ENCODE results near the gene AP1G2. TPM values are rescaled to one million over a fixed set of nuclear protein-coding genes. Genes with fewer than 3 reads are reported as not detected.

AP1G2 gene
- total and polyA plus RNA-seq, 4 donors: 16.4 to 82.3 (median 46.6) TPM

DNA sequence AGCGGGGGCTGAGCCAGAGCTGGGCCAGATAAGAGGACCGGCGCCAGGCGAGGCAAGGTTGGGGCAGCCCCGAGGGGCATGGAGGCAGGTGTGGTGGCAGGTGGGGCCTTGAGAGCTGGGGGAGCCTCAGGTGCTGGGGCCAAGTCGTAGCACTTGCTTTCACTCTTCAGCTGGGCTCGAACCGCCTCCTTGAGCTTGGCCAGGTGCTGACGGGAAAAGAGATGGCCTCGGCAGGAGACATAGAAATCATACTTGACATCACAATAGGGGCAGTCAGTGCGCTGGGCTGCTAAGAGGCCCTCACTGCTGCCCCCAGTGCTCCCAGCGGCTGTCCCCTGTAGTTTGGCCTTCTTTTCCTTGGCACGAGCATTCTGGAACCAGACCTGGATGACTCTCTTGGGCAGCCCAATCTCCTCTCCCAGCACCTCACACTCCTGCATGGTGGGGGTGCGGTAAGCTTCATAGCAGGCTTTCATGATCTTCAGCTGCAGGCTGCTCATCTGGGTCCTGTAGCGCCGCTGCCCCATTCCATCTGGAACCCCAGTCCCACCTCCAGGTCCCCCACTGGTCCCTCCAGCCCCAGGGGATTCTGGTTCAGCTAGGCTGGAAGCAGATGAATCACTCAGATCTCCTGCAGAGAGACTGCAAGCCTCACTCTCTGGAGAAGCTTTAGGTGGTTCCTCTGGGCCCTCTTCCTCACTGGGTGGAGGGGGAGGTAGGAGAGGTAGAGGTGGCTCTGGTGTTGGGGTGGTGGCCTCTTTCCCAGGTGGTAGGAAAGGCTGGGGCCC is 44.2 kb downstream of the AP1G2 start:
- Histone ChIP-seq H3K36me3 (ENCODE audit: control insufficient read depth, insufficient read depth, low read length) (peaks cover 81% of the 10 kb centered on the region), H3K9me3 (ENCODE audit: control insufficient read depth, insufficient read depth, low read length) (no peaks in the 10 kb centered on the region), H3K27ac (ENCODE audit: low read depth, low read length) (no peak overlapping the region), H3K4me1 (ENCODE audit: control insufficient read depth, insufficient read depth, low read length) (peaks cover 36% of the 10 kb centered on the region), H3K4me3 (ENCODE audit: low read depth, low read length) (no peak overlapping the region), H3K27me3 (ENCODE audit: control insufficient read depth, insufficient read depth, low read length) (no peaks in the 10 kb centered on the region)
- 78% methylated on average over 15 of the region's 16 CpGs for WGBS (ENCODE audit: insufficient coverage)
- DNase-seq (ENCODE audit: low read depth in 4 of 6, low spot score in 6 of 6): no peak

DNA sequence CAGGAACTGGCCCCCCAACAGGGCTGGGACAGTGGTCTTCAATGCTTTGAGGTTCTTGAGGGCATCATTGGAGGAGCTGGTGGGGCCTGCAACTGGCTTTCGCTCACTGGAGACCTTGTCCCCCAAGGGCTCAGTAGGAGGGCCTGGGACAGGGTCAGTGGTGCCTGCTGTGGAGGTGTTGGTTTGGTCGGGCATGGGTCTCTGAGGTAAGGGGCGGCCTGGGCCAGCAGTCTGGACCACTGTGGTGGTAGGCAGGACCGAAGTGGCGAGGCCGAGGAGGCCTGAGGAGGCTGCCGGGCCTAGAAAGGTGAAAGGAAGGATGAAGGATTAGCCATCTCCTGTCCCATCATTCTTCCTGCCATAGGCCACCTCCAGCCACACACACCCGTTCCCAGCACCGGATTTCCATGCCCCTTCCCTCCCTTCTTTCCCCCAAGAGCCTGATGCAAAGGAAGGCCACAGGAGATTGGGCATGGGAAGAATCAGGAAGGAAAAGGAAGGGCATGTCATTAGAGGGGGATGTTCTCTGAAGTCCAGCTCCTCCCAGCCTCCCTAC is 44.9 kb downstream of the AP1G2 start:
- no peak for DNase-seq (ENCODE audit: low read depth in 4 of 6, low spot score in 6 of 6)
- Histone ChIP-seq H3K9me3 (ENCODE audit: control insufficient read depth, insufficient read depth, low read length) (no peaks in the 10 kb centered on the region), H3K27me3 (ENCODE audit: control insufficient read depth, insufficient read depth, low read length) (no peaks in the 10 kb centered on the region), H3K4me3 (ENCODE audit: low read depth, low read length) (no peak overlapping the region), H3K27ac (ENCODE audit: low read depth, low read length) (no peak overlapping the region), H3K36me3 (ENCODE audit: control insufficient read depth, insufficient read depth, low read length) (peaks cover 74% of the 10 kb centered on the region), H3K4me1 (ENCODE audit: control insufficient read depth, insufficient read depth, low read length) (peaks cover 36% of the 10 kb centered on the region)
- WGBS (ENCODE audit: insufficient coverage): 94% methylated on average over 5 of the region's 9 CpGs

DNA sequence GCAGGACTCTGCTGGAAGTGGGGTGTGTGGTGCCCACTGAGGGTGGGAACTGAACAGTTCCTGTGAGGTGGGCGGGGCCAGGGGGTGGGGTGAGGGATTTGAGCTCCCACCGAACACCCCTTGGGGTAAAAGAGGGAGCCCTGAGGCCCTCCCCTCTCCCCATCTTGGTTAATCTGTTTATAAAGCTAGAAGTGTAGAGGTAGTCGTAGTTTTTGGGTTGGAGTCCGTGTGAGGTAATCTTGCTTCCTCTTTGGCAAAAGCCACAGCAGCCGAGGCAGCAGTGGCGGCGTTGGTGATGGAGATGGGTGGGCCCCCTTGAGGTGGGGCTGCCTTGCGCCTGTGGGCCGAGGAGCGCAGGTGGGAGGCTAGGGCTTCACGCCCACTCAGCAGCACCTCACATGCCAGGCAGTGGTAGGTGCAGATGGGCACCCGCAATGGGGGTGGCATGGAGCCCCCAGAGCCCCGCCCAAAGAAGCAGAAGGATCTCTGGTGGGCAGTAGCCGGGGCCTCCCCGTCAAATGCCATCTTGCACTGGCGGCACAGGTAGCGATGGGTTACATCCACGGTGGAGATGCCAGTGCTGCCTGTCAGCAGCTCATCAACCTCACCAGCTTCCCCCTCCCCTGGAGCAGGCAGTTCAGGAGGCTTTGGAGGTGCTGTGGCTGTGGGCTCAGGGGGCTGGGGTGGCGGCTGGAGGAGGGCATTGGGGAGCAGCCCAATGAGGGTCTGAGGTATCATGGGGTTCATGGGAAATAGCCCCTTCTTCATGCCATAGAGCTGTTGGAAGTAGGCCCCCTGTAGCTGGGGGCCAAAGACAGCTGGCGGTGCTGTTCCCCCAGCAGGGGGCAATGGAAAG is 45.6 kb downstream of the AP1G2 start:
- Histone ChIP-seq H3K4me1 (ENCODE audit: control insufficient read depth, insufficient read depth, low read length) (peaks cover 41% of the 10 kb centered on the region), H3K27ac (ENCODE audit: low read depth, low read length) (peak overlapping the region; percentile 37), H3K9me3 (ENCODE audit: control insufficient read depth, insufficient read depth, low read length) (no peaks in the 10 kb centered on the region), H3K36me3 (ENCODE audit: control insufficient read depth, insufficient read depth, low read length) (peaks cover 67% of the 10 kb centered on the region), H3K27me3 (ENCODE audit: control insufficient read depth, insufficient read depth, low read length) (no peaks in the 10 kb centered on the region), H3K4me3 (ENCODE audit: low read depth, low read length) (no peak overlapping the region)
- 91% methylated on average over 13 of the region's 20 CpGs for WGBS (ENCODE audit: insufficient coverage)
- DNase-seq (ENCODE audit: low read depth in 4 of 6, low spot score in 6 of 6): no peak

DNA sequence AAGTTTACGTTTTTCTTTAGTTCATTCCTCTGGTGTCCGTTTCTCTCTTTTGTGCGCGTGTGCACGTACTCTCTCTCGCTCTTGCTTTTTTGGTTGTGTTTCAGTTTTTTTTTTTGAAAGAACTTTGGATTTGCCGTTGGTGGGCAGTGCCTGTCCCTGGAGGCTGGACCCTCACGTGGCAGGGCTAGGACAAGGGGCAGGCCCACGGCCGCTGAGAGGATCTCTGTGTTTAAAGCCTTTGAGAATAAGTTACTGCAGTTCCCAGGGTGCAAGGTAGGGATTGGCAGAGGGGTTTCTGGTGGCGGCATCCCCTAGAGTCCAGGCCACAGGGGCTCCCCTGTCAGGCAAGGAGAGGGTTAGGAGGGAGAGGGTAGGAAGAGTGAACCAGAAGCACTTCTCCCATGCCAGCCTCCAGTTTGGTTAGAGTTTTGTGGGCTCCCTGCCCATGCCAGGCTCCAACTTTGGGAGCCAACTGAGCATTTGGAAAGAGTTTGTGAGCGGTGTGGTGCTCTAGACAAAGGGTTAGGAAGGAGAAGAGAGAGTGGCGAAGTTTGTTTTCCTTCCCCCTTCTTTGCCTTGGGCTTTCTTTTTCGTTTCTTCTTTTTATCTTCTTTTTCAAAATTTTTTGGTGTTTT is 46.6 kb downstream of the AP1G2 start:
- Histone ChIP-seq H3K36me3 (ENCODE audit: control insufficient read depth, insufficient read depth, low read length) (peaks cover 57% of the 10 kb centered on the region), H3K27me3 (ENCODE audit: control insufficient read depth, insufficient read depth, low read length) (no peaks in the 10 kb centered on the region), H3K9me3 (ENCODE audit: control insufficient read depth, insufficient read depth, low read length) (no peaks in the 10 kb centered on the region), H3K27ac (ENCODE audit: low read depth, low read length) (peak overlapping the region; percentile 37), H3K4me1 (ENCODE audit: control insufficient read depth, insufficient read depth, low read length) (peaks cover 41% of the 10 kb centered on the region), H3K4me3 (ENCODE audit: low read depth, low read length) (no peak overlapping the region)
- peak in 1 of 6 donors; percentile 56 for DNase-seq (ENCODE audit: low read depth in 4 of 6, low spot score in 6 of 6)
- 49% methylated on average over 5 of the region's 14 CpGs for WGBS (ENCODE audit: insufficient coverage)

- WGBS (ENCODE audit: insufficient coverage): 39% methylated on average over 4 of the region's 4 CpGs
- Histone ChIP-seq H3K4me1 (ENCODE audit: control insufficient read depth, insufficient read depth, low read length) (peaks cover 52% of the 10 kb centered on the region), H3K27ac (ENCODE audit: low read depth, low read length) (no peak overlapping the region), H3K9me3 (ENCODE audit: control insufficient read depth, insufficient read depth, low read length) (no peaks in the 10 kb centered on the region), H3K27me3 (ENCODE audit: control insufficient read depth, insufficient read depth, low read length) (no peaks in the 10 kb centered on the region), H3K4me3 (ENCODE audit: low read depth, low read length) (no peak overlapping the region), H3K36me3 (ENCODE audit: control insufficient read depth, insufficient read depth, low read length) (peaks cover 34% of the 10 kb centered on the region)
- peak in 2 of 6 donors; percentile 62 to 65 for DNase-seq (ENCODE audit: low read depth in 4 of 6, low spot score in 6 of 6)
Measured at GRCh38 chr14:23518709-23519108, 48.9 kb downstream of the AP1G2 start.

- Histone ChIP-seq H3K4me3 (ENCODE audit: low read depth, low read length) (no peak overlapping the region), H3K36me3 (ENCODE audit: control insufficient read depth, insufficient read depth, low read length) (peaks cover 24% of the 10 kb centered on the region), H3K27me3 (ENCODE audit: control insufficient read depth, insufficient read depth, low read length) (no peaks in the 10 kb centered on the region), H3K27ac (ENCODE audit: low read depth, low read length) (no peak overlapping the region), H3K9me3 (ENCODE audit: control insufficient read depth, insufficient read depth, low read length) (no peaks in the 10 kb centered on the region), H3K4me1 (ENCODE audit: control insufficient read depth, insufficient read depth, low read length) (peaks cover 60% of the 10 kb centered on the region)
- DNase-seq (ENCODE audit: low read depth in 4 of 6, low spot score in 6 of 6): peak in 1 of 6 donors; percentile 55
- WGBS (ENCODE audit: insufficient coverage): no CpG with 5 or more reads among the region's 6 CpGs
Measured at GRCh38 chr14:23517650-23518326, 49.8 kb downstream of the AP1G2 start.

DNA sequence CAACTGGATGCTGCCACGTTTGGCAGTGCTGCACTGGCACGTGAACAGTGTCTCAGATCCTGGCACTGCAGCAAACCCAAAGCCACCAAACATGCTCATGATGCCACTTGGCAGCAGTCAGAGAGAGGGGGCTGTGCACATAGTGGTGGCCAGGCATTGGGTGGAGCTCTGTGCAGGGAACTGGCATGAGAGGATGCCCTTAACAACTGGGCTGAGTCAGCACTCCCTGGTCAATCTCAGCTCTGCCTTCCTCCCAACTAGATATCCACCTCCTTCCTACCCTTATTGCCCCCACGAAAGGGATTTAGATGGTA is 53.0 kb downstream of the AP1G2 start:
- 30% methylated on average over 2 of the region's 3 CpGs for WGBS (ENCODE audit: insufficient coverage)
- DNase-seq (ENCODE audit: low read depth in 4 of 6, low spot score in 6 of 6): peak in 3 of 6 donors; percentile 50 to 95 (median 90)
- no peaks in the 10 kb centered on the region for H3K27me3 ChIP-seq (ENCODE audit: control insufficient read depth, insufficient read depth, low read length)
- H3K4me1 ChIP-seq (ENCODE audit: control insufficient read depth, insufficient read depth, low read length): peaks cover 51% of the 10 kb centered on the region
- H3K36me3 ChIP-seq (ENCODE audit: control insufficient read depth, insufficient read depth, low read length): no peaks in the 10 kb centered on the region
- H3K27ac ChIP-seq (ENCODE audit: low read depth, low read length): peak overlapping the region; percentile 36
- no peak overlapping the region for H3K4me3 ChIP-seq (ENCODE audit: low read depth, low read length)
- no peaks in the 10 kb centered on the region for H3K9me3 ChIP-seq (ENCODE audit: control insufficient read depth, insufficient read depth, low read length)

- Histone ChIP-seq H3K4me3 (ENCODE audit: low read depth, low read length) (peak overlapping the region; percentile 29), H3K27me3 (ENCODE audit: control insufficient read depth, insufficient read depth, low read length) (no peaks in the 10 kb centered on the region), H3K27ac (ENCODE audit: low read depth, low read length) (peak overlapping the region; percentile 76), H3K4me1 (ENCODE audit: control insufficient read depth, insufficient read depth, low read length) (peaks cover 51% of the 10 kb centered on the region), H3K9me3 (ENCODE audit: control insufficient read depth, insufficient read depth, low read length) (no peaks in the 10 kb centered on the region), H3K36me3 (ENCODE audit: control insufficient read depth, insufficient read depth, low read length) (no peaks in the 10 kb centered on the region)
- peak in 3 of 6 donors; percentile 30 to 95 (median 84) for DNase-seq (ENCODE audit: low read depth in 4 of 6, low spot score in 6 of 6)
- 30% methylated on average over 8 of the region's 8 CpGs for WGBS (ENCODE audit: insufficient coverage)
Measured at GRCh38 chr14:23513818-23514643, 53.6 kb downstream of the AP1G2 start.

All from spinal cord (tissue), 10 donors.